IPS-18c (cell line): Measurements from ENCODE around the gene NIP7.
A peak's percentile ranks its signal among the peaks of the same experiment; 100 is the strongest.
"Not testable (repeated sequence)": the region's sequence is repeated elsewhere in the genome, so short reads cannot be mapped to it uniquely, and the experiment has no call there.

ENCODE experiments used
- H3K4me3 ChIP-seq: 2 replicates; pipeline ENCODE4 v1.7.0; 2013; ENCODE audit warnings: low read depth, mild to moderate bottlenecking, low read length, moderate library complexity; ENCODE audit not compliant: insufficient read depth
- H3K9me3 ChIP-seq: one replicate; pipeline ENCODE4 v1.6.1; 2013; ENCODE audit warnings: mild to moderate bottlenecking, low read length, moderate library complexity; ENCODE audit not compliant: control insufficient read depth, insufficient read depth

Gene NIP7

DNA sequence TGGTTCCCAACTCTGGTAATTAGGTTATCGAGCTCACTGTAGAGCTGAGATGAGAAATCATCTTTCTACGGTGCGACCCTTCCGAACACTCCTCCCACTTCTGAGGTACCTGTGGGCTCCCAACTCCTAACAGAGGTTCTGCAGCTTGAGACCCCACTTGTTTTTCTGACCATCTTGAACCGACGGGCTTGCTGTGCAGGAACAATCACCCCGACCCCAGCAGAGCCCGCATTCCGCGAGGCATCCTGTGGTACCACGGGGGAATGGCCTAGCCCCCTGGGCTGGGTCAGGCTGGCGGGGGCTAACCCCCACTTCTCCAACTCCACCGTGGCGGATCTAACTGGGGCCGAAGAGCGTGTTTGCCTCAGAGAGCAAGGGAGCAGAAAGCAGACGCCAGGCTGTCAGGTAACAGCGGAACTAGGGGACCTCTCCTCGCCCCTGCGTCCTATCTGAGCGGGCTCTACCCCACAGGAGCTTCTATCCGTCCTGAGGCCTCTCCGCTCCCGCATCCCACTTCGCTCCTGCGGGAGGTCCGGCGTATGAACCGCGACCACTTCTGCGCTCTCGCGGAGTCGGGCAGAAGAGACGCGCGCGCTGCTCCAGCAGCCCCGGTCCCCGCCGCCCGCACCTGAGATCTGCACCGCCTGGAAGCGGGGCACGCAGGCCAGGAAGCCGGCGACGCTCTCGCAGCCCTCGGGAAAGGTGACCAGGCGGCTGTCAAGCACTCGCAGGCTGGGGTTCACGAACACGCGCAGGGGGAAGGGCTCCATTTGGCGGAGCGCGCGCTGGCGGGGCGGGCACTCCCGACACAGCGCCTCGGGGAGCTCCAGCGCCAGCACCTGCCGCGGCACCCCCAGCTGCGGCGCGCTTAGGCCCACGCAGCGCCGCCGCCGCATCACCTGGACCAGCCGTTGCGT is 9.9 kb upstream of the NIP7 start:
- Histone ChIP-seq H3K9me3 (no peaks in the 10 kb centered on the region), H3K4me3 (peak overlapping the region; percentile 83)

DNA sequence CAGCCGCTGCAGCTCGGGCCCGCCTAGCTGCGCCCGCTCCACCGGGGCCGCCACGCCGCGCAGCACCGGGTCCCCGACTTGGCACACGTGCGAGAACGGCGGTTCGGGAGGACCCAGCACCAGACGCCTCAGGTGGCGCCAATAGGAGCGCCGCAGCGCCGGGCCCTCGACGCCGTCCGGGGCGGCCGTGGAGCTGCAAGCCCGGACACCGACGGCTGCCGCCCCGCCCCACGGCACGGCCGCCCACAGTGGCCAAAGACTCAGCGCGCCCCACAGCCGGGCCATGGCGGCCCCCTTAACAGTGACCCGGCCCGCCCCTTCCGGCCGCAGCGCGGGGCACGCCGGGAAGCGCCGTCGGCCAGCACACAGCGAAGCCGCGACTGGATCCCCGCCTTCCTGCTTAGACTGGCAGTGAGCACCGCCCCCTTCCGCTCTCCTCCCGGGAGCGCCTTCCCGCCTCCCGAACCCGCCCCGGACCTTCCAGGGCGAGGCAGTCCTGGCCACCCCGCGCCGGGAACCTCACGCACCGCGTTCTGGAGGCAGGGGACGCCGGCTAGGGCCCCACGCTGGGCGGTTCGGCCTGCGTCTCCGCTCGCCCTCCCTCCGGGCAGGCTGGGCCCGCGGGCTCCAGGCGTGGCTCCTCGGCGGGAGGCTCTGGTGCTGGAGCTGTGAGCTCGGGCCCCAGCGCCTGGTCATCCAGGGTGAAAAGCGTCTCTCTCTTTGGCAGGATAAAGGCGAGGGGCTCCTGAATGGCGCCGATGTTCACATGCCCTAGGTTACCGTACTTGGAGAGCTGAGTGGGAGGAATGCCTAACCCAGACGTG is 9.1 kb upstream of the NIP7 start, which contains the start of gene PDF:
TSS of gene PDF (minus strand) at position 303 of the 824 bp plus-strand sequence. CDS start at position 285, 18 bp downstream.
- no peaks in the 10 kb centered on the region for H3K9me3 ChIP-seq
- peak within 1 kb of the TSS; percentile 83 for H3K4me3 ChIP-seq

DNA sequence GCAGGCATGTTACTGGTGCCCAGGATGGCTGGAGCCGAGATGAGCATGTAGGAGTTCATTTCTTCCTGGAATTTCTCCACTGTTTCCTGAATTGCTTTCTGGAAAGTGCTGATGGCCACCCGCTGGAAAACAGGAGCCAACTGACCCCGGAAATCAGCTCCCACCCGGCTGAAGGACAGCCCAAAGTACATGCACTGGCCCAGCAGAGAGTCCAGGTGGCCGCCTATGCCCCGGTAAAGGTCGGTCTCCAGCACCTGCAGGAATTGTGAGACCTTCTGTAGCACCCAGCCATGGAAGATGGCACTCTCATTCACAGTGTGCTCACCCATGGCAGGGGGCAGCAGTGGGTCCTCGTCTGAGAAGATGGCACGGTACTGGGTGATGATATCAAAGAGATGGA is 4.9 kb upstream of the NIP7 start:
- H3K4me3 ChIP-seq: no peak overlapping the region
- H3K9me3 ChIP-seq: no peaks in the 10 kb centered on the region

DNA sequence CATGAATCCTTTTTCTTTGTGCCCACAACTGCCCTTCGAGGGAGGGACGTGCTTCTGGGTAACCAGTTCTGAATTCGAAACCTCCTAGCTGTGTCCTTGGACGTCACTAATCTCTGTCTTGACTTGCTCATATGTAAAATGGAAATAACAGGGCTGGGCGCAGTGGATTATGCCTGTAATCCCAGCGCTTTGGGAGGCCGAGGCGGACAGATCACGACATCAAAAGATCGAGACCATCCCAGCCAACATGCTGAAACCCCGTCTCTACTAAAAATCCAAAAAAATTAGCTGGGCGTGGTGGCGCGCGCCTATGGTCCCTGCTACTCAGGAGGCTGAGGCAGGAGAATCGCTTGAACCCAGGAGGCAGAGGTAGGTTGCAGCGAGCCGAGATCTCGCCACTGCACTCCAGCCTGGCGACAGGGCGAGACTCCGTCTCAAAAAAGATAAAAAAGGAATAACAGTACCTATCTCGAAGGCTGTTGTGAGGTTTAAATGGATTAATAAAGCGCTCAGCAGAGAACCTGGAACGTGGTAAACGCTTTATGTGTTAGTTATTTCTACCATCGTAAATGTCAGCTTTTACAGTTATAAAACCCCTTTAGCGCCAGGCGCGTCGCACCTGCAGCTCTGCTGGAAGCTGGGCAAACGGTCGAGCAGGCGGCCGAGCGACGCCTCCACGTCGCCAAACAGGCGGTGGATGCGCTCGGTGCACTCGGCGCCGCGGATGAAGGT is 849 bp upstream of the NIP7 start:
- Histone ChIP-seq H3K4me3 (peak overlapping the region; percentile 97), H3K9me3 (no peaks in the 10 kb centered on the region)

DNA sequence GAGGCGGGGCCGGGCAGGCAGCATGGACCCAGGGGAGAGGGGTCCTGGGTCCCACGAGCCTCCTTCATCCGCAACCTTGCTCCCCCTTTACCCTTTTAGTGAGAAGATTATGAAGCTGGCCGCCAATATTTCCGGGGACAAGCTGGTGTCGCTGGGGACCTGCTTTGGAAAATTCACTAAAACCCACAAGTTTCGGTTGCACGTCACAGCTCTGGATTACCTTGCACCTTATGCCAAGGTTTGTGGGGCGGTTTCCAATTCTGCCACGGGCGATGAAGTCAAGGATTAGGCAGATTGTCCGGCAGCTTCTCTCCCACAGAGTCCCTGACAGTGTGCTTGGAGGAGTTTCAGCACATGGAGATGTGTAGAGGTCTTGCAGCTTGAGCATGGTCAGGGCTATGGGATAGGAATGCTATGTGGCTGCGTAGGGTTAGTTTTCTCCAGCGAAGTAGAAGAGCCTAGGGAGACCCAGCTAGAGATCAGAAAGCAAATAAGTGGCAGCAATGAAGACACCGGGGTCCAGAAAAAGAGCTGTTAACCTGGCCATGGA is 598 bp downstream of the NIP7 start:
- H3K4me3 ChIP-seq: peak overlapping the region; percentile 82

DNA sequence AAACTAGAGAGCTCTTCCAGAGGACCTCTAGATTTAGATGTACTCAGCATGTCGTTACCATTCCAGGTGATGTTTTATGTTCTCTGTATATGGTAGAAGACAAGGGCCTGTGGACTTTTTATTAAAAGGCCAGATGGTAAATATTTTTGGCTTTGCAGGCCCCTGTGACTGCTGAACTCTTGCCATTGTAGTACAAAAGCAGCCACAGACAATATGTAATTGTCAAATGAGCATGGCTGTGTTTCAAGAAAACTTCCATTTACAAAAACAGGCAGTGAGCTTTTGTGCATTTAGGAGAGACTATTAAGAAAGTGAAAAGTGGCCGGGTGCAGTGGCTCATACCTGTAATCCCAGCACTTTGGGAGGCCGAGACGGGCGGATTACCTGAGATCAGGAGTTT is 4.6 kb downstream of the NIP7 start:
- H3K9me3 ChIP-seq: no peaks in the 10 kb centered on the region
- H3K4me3 ChIP-seq: no peak overlapping the region

More for the DNA sequence above, 598 bp downstream of the NIP7 start:
- H3K9me3 ChIP-seq: no peaks in the 10 kb centered on the region

DNA sequence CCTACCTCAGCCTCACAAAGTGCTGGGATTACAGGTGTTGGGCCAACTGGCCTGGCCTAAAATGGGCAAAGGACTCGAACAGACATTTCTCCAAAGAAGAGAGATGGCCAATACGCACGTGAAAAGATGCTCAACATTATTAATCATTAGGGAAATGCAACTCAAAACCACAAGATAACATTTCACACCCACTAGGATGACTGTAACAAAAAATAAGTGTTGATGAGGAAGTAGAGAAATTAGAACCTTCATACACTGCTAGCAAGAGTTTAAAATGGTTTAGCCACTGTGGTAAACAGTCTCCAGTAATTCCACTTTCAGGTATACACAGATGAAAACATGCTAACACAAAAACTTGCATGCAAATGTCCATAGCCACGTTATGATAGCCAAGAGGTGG is 6.4 kb downstream of the NIP7 start:
- Histone ChIP-seq H3K4me3 (no peak overlapping the region), H3K9me3 (no peaks in the 10 kb centered on the region)

DNA sequence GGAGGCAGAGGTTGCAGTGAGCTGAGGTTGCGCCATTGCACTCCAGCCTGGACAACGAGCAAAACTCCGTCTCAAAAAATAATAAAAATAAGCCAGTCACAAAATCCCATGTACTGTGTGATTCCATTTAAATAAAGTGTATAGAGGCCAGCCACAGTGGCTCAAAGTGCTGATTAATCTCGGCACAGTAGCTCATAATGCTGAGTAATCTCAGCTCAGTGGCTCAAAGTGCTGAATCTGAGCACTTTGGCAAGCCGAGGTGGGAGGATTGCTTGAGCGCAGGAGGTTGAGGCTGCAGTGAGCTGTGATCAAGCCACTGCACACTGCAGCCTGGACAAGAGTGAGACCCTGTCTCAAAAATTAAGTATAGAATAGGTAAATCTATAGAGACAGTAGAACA is 7.1 kb downstream of the NIP7 start:
- Histone ChIP-seq H3K9me3 (no peaks in the 10 kb centered on the region), H3K4me3 (no peak overlapping the region)

DNA sequence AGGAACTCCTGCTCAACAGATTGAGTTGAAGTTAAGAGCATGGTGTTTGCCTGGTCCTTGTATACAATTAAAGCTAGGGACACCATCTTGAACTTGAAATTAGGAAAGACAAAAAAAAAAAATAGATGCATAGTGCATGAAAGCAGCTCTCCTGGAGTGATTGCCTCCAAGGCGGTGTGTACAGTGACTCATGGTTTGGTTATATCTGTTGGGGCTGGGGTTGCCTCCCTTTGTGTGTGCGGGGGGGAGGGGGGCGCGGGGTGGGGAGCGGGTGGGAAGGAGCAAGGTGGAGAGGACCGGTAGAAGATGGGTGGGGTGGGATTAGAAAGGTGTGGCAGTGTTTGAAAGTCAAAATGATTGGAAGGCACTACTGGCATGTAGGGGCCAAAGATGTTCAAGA is 8.7 kb downstream of the NIP7 start:
- H3K9me3 ChIP-seq: no peaks in the 10 kb centered on the region
- H3K4me3 ChIP-seq: no peak overlapping the region

DNA sequence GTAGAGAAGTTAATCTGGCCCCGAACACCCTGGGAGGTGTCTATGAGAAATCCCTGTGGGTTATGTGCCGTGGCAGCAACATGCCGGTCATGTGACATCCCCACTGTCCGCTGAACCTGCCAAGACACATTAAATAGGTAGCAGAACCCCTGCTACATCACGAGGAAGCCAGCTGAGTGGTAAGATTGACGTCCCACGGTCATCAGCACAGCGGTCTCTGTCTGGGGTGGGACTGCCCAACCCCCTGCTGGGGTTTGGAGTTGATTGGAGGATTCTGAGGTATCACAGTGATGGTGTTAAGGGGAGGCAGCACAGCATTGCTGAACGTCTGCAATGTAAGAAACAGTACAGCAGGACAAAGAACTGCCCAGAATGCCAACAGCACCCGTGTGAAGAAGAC is 10.0 kb downstream of the NIP7 start:
- no peak overlapping the region for H3K4me3 ChIP-seq
- H3K9me3 ChIP-seq: no peaks in the 10 kb centered on the region

DNA sequence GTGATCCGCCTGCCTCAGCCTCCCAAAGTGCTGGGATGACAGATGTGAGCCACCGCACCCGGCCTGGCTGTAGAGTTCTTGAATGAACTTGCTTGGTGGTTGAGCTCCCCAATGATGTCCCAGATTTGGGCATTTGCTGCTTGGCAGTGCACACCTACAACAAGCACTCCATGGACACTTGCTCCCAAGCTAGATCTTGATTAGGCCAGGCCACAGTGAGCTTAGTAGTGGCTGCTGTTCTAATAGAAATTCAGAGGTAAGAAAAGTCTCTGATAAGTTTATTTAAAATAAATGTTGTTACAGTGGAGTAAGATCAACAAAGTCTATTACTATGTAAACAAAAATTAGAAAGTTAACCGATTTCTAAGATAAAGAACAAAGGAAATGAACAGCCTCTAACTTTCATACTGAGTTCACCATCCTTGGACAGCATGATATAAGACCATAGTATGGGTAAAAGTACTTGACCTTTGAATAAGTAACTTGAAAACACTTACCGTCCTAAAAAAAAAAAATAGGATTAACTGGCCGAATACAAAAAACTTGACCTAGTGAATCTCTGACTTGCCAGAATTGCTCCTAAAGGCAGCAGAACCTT is 11.1 kb downstream of the NIP7 start:
- H3K4me3 ChIP-seq: no peak overlapping the region
- H3K9me3 ChIP-seq: no peaks in the 10 kb centered on the region

DNA sequence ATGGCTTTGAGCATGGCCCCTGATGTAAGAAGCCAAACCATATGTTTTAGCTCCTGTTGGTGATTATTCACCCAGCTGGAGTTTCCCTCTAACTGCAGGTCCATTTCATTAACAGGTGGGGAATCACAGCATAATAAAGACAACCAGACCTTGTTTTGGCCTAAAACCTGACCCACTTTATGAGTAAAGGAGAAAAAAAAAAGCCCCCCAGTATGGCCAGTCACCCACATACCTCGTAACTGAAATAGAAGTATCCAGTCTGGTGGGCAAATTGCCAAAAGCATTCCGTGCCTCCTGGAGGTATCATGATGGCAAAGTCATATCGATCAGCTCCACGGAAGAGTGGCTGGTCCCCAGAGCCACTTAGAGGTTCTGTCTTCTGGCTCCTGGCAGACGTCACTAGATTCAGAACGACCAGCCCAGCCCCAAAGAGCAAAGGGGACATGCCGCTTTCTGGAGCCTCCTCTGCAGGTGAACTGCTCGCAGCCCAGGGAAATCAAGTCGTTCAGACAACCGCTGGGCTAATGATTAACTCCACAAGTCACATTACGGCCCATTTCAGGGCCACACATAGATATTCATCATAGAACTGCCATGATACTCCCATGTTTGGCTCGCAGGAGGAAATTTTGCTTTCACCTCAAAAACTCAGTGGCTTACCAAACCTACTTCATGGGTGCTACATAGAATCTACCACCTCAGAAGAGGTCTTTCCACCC is 11.9 kb downstream of the NIP7 start, which contains the start of gene TMED6:
TSS of gene TMED6 (minus strand) at position 478 of the 719 bp plus-strand sequence. CDS start at position 445, 33 bp downstream.
- Histone ChIP-seq H3K9me3 (no peaks in the 10 kb centered on the region), H3K4me3 (no peak within 1 kb of the TSS)

DNA sequence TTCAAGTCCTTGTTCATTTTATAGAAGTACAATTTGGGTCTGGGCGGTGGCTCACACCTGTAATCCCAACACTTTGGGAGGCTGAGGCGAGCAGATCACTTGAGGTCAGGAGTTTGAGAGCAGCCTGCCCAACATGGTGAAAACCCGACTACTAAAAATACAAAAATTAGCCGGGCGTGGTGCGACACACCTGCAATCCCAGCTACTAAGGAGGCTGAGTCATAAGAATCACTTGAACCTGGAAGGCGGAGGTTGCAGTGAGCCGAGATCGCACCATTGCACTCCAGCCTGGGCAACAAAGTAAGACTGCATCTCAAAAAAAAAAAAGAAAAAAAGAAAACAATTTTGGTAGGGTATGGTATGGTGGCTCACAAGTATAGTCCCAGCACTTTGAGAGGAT is 20.5 kb downstream of the NIP7 start:
- not testable (repeated sequence) for H3K4me3 ChIP-seq, H3K9me3 ChIP-seq

DNA sequence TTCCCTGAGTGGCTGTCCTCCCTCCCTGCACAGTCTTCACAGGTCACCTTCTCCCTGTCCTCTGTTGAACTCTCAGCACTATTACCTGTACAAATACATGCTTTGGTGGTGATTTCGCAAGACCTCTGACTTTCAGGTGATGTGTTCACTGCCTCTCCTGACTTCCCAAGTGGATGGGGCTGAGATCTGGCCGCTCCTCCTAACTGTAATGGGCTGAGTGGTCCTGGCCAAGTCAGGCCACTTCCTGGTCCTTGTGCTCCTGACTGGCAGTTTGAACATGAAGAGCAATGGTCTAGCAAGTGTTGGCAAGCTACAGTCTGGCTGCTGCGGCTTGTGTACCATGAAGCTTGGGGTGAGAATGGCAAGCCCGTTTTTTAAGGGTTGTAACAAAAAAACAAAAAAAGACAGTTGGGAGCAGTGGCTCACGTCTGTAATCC is 23.7 kb downstream of the NIP7 start:
- Histone ChIP-seq H3K4me3 (no peak overlapping the region), H3K9me3 (no peaks in the 10 kb centered on the region)

DNA sequence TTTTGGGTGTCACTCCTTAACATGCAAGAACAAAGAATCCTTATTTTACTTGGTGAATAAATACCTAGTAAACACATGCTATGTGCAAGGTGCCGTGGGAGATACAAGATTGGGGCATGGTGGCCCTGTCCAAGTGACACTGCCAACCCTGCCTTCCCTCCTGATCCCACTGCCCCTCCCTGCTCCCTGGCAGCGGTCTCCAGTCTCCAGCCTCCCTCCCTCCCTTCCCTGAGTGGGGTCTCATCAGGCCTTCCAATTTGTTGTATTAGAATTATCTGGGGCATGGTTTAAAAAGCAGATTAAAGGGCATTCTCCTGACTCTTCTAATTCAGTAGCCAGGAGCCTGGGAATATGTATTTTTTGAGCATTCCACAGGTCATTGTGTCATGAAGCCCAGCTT is 24.5 kb downstream of the NIP7 start:
- Histone ChIP-seq H3K9me3 (no peaks in the 10 kb centered on the region), H3K4me3 (no peak overlapping the region)

DNA sequence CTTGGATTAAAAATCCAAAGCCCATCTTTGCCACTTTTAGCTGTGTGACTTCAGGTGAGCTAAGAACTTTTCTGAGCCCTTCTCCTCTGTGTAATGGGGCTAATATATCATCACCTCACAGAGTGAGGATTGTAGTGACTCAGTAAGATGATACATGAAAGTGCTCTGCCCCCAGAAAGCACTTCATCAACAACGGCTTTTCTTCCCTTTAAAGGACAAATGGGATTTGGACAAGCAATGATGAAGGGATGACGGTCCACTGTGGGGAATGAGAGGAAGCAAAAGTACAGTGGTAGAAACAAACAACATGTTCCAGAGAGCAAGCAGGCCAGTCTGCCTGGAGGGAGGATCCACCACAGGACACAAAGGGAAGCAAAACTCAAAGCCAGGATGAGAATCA is 26.3 kb downstream of the NIP7 start:
- H3K4me3 ChIP-seq: no peak overlapping the region
- no peaks in the 10 kb centered on the region for H3K9me3 ChIP-seq
